OCI-LY7 (cell line): Measurements from ENCODE around the gene MAN1A1. TPM values are rescaled to one million over a fixed set of nuclear protein-coding genes. Genes with fewer than 3 reads are reported as not detected.

Source experiments
- BruUV-seq: library from RNA; stranded (reverse); fragments of 400-500 nt; replicated peaks from 2 replicates; lab custom pipeline; 2021; lab: Mats Ljungman, UMichigan
- CTCF ChIA-PET: fragments of 300-600 bp; sonication (Branson Sonifier 250); formaldehyde crosslinking; loops from one replicate; lab custom pipeline; 2022; ENCODE audit warnings: antibody characterized with exemption; ENCODE audit not compliant: unreplicated experiment; lab: Charles Lee
- POLR2A ChIA-PET: fragments of 300-600 bp; sonication (Branson Sonifier 250); formaldehyde crosslinking; loops from one replicate; lab custom pipeline; 2022; ENCODE audit warnings: antibody characterized with exemption; lab: Charles Lee
- DNase-seq: peaks from one replicate; pipeline ENCODE4 v3.0.0-alpha.2; 2015; ENCODE audit warnings: low spot score
- H2AFZ ChIP-seq: fragments of 200-600 bp; sonication (generic), shearing (Covaris generic); 2 replicates; pipeline ENCODE4 v1.6.1; 2014; ENCODE audit warnings: mild to moderate bottlenecking, antibody characterized with exemption, low read length, moderate library complexity
- H3K27ac ChIP-seq: fragments of 200-600 bp; sonication (generic); 2 replicates; pipeline ENCODE4 v1.5.1; 2014; ENCODE audit warnings: mixed run types, low read depth, mild to moderate bottlenecking, moderate library complexity, low read length, inconsistent platforms; ENCODE audit not compliant: poor library complexity, severe bottlenecking
- H3K36me3 ChIP-seq: fragments of 200-600 bp; sonication (generic); 2 replicates; pipeline ENCODE4 v1.6.1; 2014; ENCODE audit warnings: mild to moderate bottlenecking, antibody characterized with exemption, low read length, moderate library complexity, mixed read lengths; ENCODE audit not compliant: insufficient read depth
- H3K4me1 ChIP-seq: fragments of 200-600 bp; sonication (generic); 2 replicates; pipeline ENCODE4 v1.5.1; 2014; ENCODE audit warnings: mild to moderate bottlenecking, low read length; ENCODE audit not compliant: insufficient read depth, poor library complexity, severe bottlenecking
- H3K4me2 ChIP-seq: fragments of 200-600 bp; sonication (generic); 2 replicates; pipeline ENCODE4 v1.6.1; 2014; ENCODE audit warnings: mild to moderate bottlenecking, low read length
- H3K4me3 ChIP-seq: fragments of 200-600 bp; sonication (generic); 2 replicates; pipeline ENCODE4 v1.5.1; 2014; ENCODE audit warnings: mild to moderate bottlenecking, low read depth, low read length; ENCODE audit not compliant: poor library complexity, severe bottlenecking
- H3K79me2 ChIP-seq: fragments of 200-600 bp; sonication (generic); 2 replicates; pipeline ENCODE4 v1.6.1; 2016; ENCODE audit warnings: low read depth, mild to moderate bottlenecking, low read length, moderate library complexity, mixed read lengths; ENCODE audit not compliant: insufficient read depth
- H3K9me2 ChIP-seq: fragments of 200-600 bp; sonication (generic); 2 replicates; pipeline ENCODE4 v1.6.1; 2016; ENCODE audit warnings: mild to moderate bottlenecking, low read length, mixed read lengths; ENCODE audit not compliant: insufficient read depth
- H3K9me3 ChIP-seq: fragments of 200-600 bp; sonication (generic); 2 replicates; pipeline ENCODE4 v1.6.1; 2014; ENCODE audit warnings: mild to moderate bottlenecking, mixed run types, low read length, mixed read lengths
- H4K20me1 ChIP-seq: fragments of 200-600 bp; sonication (generic); 2 replicates; pipeline ENCODE4 v1.6.1; 2014; ENCODE audit warnings: mild to moderate bottlenecking, antibody characterized with exemption, low read length, moderate library complexity, mixed read lengths; ENCODE audit not compliant: insufficient read depth
- CTCF ChIP-seq: fragments of 200-600 bp; sonication (generic); conservative IDR thresholded peaks from 2 replicates; pipeline ENCODE4 v1.5.1; 2014; ENCODE audit warnings: mild to moderate bottlenecking, antibody characterized with exemption, low read length, moderate library complexity, mixed read lengths
- EZH2phosphoT487 ChIP-seq: fragments of 200-600 bp; sonication (generic); IDR thresholded peaks from 2 replicates; pipeline ENCODE4 v1.6.1; 2018; ENCODE audit warnings: low read depth, borderline replicate concordance, mild to moderate bottlenecking, mixed run types, antibody characterized with exemption, low read length, moderate library complexity, mixed read lengths
- intact Hi-C: fragments of 100-400 bp; cut with micrococcal nuclease; formaldehyde crosslinking; loops from one replicate; pipeline ENCODE4 v1.10.0; 2022; ENCODE audit not compliant: unreplicated experiment
- total RNA-seq, 2 experiments: library from RNA; depleted of rRNA in 1 of 2; stranded (reverse); fragments of >200 nt in 1 of 2; shearing (Covaris generic) in 1 of 2; gene quantifications; 2 replicates each; pipeline ENCODE4 v1.2.3, GENCODE V29; 2014 to 2022

The MAN1A1 gene
- total RNA-seq, 2 experiments from 2014 or later, result 72.4 to 74.3 TPM

- Histone ChIP-seq H3K4me2 (no peak overlapping the region), H3K9me3 (no peaks in the 10 kb centered on the region), H3K9me2 (no peaks in the 10 kb centered on the region), H3K36me3 (peaks cover 100% of the 10 kb centered on the region), H3K4me3 (no peak overlapping the region), H2AFZ (no peak overlapping the region), H3K4me1 (no peaks in the 10 kb centered on the region), H3K79me2 (peaks cover 100% of the 10 kb centered on the region), H4K20me1 (peaks cover 33% of the 10 kb centered on the region; the same call in 1 of the 2 replicates), H3K27ac (no peak overlapping the region)
- ChIA-PET POLR2A (interaction anchor here (0.6 to 1.2 kb wide), 2 partner anchors 9 to 78 kb away, joined by 3 to 4 read pairs; no protein-coding TSS in a partner anchor), CTCF (no interaction called here)
- intact Hi-C loops, result no loop called here
- BruUV-seq, result no TSS peak
- no peak for DNase-seq
- TF ChIP-seq CTCF, result no peak
- TF ChIP-seq EZH2phosphoT487, result no peak
Measured at GRCh38 chr6:119323478-119323877, 26.1 kb downstream of the MAN1A1 start.

GRCh38 chr6:119322715-119323350 is 26.7 kb downstream of the MAN1A1 start:
- peaks cover 33% of the 10 kb centered on the region for H4K20me1 ChIP-seq
- H3K9me2 ChIP-seq, result no peaks in the 10 kb centered on the region
- no peak overlapping the region for H3K27ac ChIP-seq
- intact Hi-C loops, result no loop called here
- no peak for DNase-seq
- H3K9me3 ChIP-seq, result no peaks in the 10 kb centered on the region
- no peak overlapping the region for H2AFZ ChIP-seq
- no peak overlapping the region for H3K4me2 ChIP-seq
- ChIA-PET POLR2A (interaction anchor here (0.7 to 1.3 kb wide), 3 partner anchors 8 to 74 kb away, joined by 3 to 4 read pairs (median 3); no protein-coding TSS in a partner anchor), CTCF (no interaction called here)
- H3K36me3 ChIP-seq, result peaks cover 100% of the 10 kb centered on the region
- no TSS peak for BruUV-seq
- TF ChIP-seq EZH2phosphoT487 (no peak), CTCF (no peak)
- H3K4me1 ChIP-seq, result no peaks in the 10 kb centered on the region
- H3K4me3 ChIP-seq, result no peak overlapping the region
- H3K79me2 ChIP-seq, result peaks cover 100% of the 10 kb centered on the region

- H3K36me3 ChIP-seq, result peaks cover 100% of the 10 kb centered on the region
- no TSS peak for BruUV-seq
- no peaks in the 10 kb centered on the region for H3K9me3 ChIP-seq
- H3K9me2 ChIP-seq, result no peaks in the 10 kb centered on the region
- H3K4me2 ChIP-seq, result no peak overlapping the region
- peaks cover 100% of the 10 kb centered on the region for H3K79me2 ChIP-seq
- TF ChIP-seq CTCF (no peak), EZH2phosphoT487 (no peak)
- H2AFZ ChIP-seq, result no peak overlapping the region
- intact Hi-C loops, result no loop called here
- DNase-seq, result no peak
- peaks cover 37% of the 10 kb centered on the region for H4K20me1 ChIP-seq
- CTCF ChIA-PET, result no interaction called here
- POLR2A ChIA-PET, result interaction anchor here (1.3 kb wide), 1 partner anchor 12 kb away, joined by 3 read pairs; no protein-coding TSS in a partner anchor
- no peaks in the 10 kb centered on the region for H3K4me1 ChIP-seq
- no peak overlapping the region for H3K27ac ChIP-seq
- no peak overlapping the region for H3K4me3 ChIP-seq
Measured at GRCh38 chr6:119322034-119322433, 27.5 kb downstream of the MAN1A1 start.
